Measurements from ENCODE around the gene AFTPH. TPM values are rescaled to one million over a fixed set of nuclear protein-coding genes. Genes with fewer than 3 reads are reported as not detected.
A peak's percentile ranks its signal among the peaks of the same experiment; 100 is the strongest.
"Not testable (repeated sequence)": the region's sequence is repeated elsewhere in the genome, so short reads cannot be mapped to it uniquely, and the experiment has no call there.

Gene AFTPH
- total RNA-seq, 1 donor: 38.7 TPM

DNA sequence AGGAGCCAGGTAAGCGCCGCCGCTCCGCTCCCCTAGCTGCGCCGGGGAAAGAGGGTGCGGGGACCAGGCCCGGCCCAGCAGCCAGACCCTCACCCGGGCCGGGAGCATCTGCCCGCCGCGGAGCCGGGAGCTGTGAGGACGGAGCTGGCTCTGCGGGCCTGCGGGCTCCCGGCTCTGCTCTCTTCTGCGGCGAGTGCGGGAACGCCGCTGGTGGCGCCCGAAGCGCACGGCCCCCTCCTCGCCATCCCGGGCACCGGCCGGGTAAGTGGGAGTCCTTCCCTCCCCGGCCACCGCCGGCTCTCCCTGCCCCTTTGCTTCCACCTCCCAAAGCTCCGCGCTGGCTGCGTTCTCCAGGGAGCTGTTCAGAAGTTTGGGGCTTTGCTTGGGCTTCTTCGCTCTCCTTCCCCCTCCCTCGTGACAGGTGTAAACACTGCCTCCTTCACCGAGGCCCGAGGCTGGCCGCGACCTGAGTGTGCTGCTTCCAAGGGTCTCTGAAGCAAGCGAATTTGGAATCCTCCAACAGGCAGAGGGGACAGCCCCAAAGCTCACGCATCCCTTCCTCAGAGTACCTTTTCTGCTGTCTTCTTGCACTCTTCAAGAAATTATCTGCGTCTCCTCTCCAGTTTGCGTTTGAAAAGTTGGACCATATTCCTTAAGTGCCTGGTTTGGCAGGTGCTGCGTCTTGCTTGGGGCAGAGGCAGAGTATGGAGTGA is 632 bp downstream of the AFTPH start:
- Histone ChIP-seq H3K4me3 (ENCODE audit: insufficient read depth, low read length) (peak overlapping the region; percentile 89), H3K79me2 (ENCODE audit: insufficient read depth, low read length) (peaks cover 59% of the 10 kb centered on the region), H4K20me1 (ENCODE audit: insufficient read depth, low read length) (peaks cover 15% of the 10 kb centered on the region), H3K36me3 (ENCODE audit: insufficient read depth, low read length) (no peaks in the 10 kb centered on the region), H3K4me1 (ENCODE audit: insufficient read depth, low read length) (no peaks in the 10 kb centered on the region), H3K27ac (ENCODE audit: low read depth, low read length) (peak overlapping the region; percentile 76), H3K9me3 (ENCODE audit: low read depth, low read length) (no peaks in the 10 kb centered on the region), H3K27me3 (ENCODE audit: insufficient read depth, low read length) (peaks cover 5% of the 10 kb centered on the region), H2AFZ (ENCODE audit: low read length) (peak overlapping the region; percentile 89), H3K4me2 (ENCODE audit: insufficient read depth, low read length) (peak overlapping the region; percentile 92)
- TF ChIP-seq, protein P1, sequence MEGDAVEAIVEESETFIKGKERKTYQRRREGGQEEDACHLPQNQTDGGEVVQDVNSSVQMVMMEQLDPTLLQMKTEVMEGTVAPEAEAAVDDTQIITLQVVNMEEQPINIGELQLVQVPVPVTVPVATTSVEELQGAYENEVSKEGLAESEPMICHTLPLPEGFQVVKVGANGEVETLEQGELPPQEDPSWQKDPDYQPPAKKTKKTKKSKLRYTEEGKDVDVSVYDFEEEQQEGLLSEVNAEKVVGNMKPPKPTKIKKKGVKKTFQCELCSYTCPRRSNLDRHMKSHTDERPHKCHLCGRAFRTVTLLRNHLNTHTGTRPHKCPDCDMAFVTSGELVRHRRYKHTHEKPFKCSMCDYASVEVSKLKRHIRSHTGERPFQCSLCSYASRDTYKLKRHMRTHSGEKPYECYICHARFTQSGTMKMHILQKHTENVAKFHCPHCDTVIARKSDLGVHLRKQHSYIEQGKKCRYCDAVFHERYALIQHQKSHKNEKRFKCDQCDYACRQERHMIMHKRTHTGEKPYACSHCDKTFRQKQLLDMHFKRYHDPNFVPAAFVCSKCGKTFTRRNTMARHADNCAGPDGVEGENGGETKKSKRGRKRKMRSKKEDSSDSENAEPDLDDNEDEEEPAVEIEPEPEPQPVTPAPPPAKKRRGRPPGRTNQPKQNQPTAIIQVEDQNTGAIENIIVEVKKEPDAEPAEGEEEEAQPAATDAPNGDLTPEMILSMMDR (IDR thresholded peaks at IDR 0.05; ENCODE audit: extremely low read depth, low read depth, low read length): no peak
- peak; percentile 77 for DNase-seq (ENCODE audit: insufficient read length, low spot score, missing footprints)

DNA sequence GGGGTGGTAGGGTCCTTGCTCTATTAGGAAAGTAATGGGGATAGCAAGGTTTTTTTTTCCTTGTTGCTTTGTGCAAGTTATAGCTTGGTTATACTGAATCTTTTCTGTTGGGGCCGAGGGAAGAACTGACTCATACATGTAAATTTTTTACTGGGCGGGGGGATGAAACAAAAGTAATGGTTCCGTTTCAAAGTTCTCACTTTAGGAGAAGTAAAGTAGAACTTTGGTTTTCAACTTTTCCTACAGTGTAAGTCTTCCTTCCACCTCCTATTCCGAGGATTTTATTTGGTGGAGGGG is 1.1 kb downstream of the AFTPH start:
- no peaks in the 10 kb centered on the region for H3K36me3 ChIP-seq (ENCODE audit: insufficient read depth, low read length)
- H4K20me1 ChIP-seq (ENCODE audit: insufficient read depth, low read length): peaks cover 19% of the 10 kb centered on the region
- TF ChIP-seq, protein P1 (IDR thresholded peaks at IDR 0.05; ENCODE audit: extremely low read depth, low read depth, low read length): no peak
- H3K4me2 ChIP-seq (ENCODE audit: insufficient read depth, low read length): peak overlapping the region; percentile 92
- peak overlapping the region; percentile 76 for H3K27ac ChIP-seq (ENCODE audit: low read depth, low read length)
- DNase-seq (ENCODE audit: insufficient read length, low spot score, missing footprints): peak; percentile 83
- H3K79me2 ChIP-seq (ENCODE audit: insufficient read depth, low read length): peaks cover 64% of the 10 kb centered on the region
- no peaks in the 10 kb centered on the region for H3K4me1 ChIP-seq (ENCODE audit: insufficient read depth, low read length)
- H3K27me3 ChIP-seq (ENCODE audit: insufficient read depth, low read length): peaks cover under 1% of the 10 kb centered on the region
- no peaks in the 10 kb centered on the region for H3K9me3 ChIP-seq (ENCODE audit: low read depth, low read length)
- H3K4me3 ChIP-seq (ENCODE audit: insufficient read depth, low read length): peak overlapping the region; percentile 89
- H2AFZ ChIP-seq (ENCODE audit: low read length): peak overlapping the region; percentile 89

DNA sequence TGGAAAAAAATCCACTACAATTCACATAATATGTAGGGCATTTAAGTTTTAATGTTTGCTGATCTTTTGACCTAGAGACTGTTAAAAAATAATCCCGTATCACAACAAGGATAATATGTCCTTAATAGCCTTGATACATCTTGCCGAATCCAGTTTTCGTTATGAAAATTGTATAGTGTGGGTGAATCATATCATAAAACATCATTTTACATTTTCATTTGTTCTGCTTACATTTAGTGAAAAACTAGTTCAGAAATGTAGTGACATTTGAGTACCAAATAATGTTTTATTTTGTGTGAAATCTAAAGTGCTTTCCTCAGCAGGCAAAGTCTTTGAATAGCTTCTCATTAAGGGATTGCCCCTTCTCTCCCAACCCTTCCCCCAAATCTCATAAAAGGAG is 1.9 kb downstream of the AFTPH start:
- H4K20me1 ChIP-seq (ENCODE audit: insufficient read depth, low read length): peaks cover 22% of the 10 kb centered on the region
- no peaks in the 10 kb centered on the region for H3K27me3 ChIP-seq (ENCODE audit: insufficient read depth, low read length)
- H3K4me3 ChIP-seq (ENCODE audit: insufficient read depth, low read length): no peak overlapping the region
- no peaks in the 10 kb centered on the region for H3K4me1 ChIP-seq (ENCODE audit: insufficient read depth, low read length)
- H3K9me3 ChIP-seq (ENCODE audit: low read depth, low read length): no peaks in the 10 kb centered on the region
- peaks cover 70% of the 10 kb centered on the region for H3K79me2 ChIP-seq (ENCODE audit: insufficient read depth, low read length)
- no peaks in the 10 kb centered on the region for H3K36me3 ChIP-seq (ENCODE audit: insufficient read depth, low read length)
- H3K27ac ChIP-seq (ENCODE audit: low read depth, low read length): no peak overlapping the region
- peak overlapping the region; percentile 92 for H3K4me2 ChIP-seq (ENCODE audit: insufficient read depth, low read length)
- TF ChIP-seq, protein P1 (IDR thresholded peaks at IDR 0.05; ENCODE audit: extremely low read depth, low read depth, low read length): no peak
- DNase-seq (ENCODE audit: insufficient read length, low spot score, missing footprints): no peak
- no peak overlapping the region for H2AFZ ChIP-seq (ENCODE audit: low read length)

DNA sequence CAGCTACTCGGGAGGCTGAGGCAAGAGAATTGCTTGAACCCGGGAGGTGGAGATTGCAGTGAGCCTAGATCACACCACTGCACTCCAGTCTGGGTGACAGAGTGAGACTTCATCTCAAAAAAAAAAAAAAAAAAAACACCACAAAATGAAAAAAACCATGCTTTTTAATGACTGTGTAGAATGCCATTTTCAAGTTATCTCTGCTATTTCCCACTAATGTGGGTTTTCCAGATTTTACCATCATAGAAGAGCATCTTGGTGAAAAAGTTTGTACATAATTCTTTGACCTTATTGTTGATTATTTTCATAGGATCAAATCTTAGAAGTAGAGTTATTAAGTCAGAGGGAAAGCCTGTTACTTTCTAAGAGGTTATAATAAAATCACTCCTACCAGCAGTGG is 6.8 kb downstream of the AFTPH start:
- H3K9me3 ChIP-seq (ENCODE audit: low read depth, low read length); H3K36me3 ChIP-seq (ENCODE audit: insufficient read depth, low read length); H3K4me3 ChIP-seq (ENCODE audit: insufficient read depth, low read length); H3K27ac ChIP-seq (ENCODE audit: low read depth, low read length); DNase-seq (ENCODE audit: insufficient read length, low spot score, missing footprints); H3K4me2 ChIP-seq (ENCODE audit: insufficient read depth, low read length); H2AFZ ChIP-seq (ENCODE audit: low read length); H3K27me3 ChIP-seq (ENCODE audit: insufficient read depth, low read length); H3K4me1 ChIP-seq (ENCODE audit: insufficient read depth, low read length): not testable (repeated sequence)
- Histone ChIP-seq H3K79me2 (ENCODE audit: insufficient read depth, low read length) (peaks cover 88% of the 10 kb centered on the region), H4K20me1 (ENCODE audit: insufficient read depth, low read length) (peaks cover 23% of the 10 kb centered on the region)
